Neural progenitor cell (in vitro differentiated cells): ENCODE results near the gene GBX2. TPM values are rescaled to one million over a fixed set of nuclear protein-coding genes. Genes with fewer than 3 reads are reported as not detected.
"Not testable (repeated sequence)": the region's sequence is repeated elsewhere in the genome, so short reads cannot be mapped to it uniquely, and the experiment has no call there.

Source experiments
- DNase-seq: peaks from one replicate; pipeline ENCODE4 v3.0.0-alpha.2; 2016; ENCODE audit warnings: low spot score
- H2AFZ ChIP-seq: fragments of 200-600 bp; sonication (generic); replicated peaks from 2 replicates; pipeline ENCODE4 v1.6.1; 2016; ENCODE audit warnings: antibody characterized with exemption
- H3F3A ChIP-seq: fragments of 200-600 bp; sonication (generic); 2 replicates; pipeline ENCODE4 v1.6.1; 2016; ENCODE audit warnings: antibody characterized with exemption, low read depth
- H3K27ac ChIP-seq: fragments of 200-600 bp; sonication (generic); 2 replicates; pipeline ENCODE4 v1.5.1; 2016; ENCODE audit warnings: mild to moderate bottlenecking
- H3K27me3 ChIP-seq: fragments of 200-600 bp; sonication (generic); 2 replicates; pipeline ENCODE4 v1.6.1; 2016; ENCODE audit warnings: mild to moderate bottlenecking, moderate library complexity
- H3K36me3 ChIP-seq: fragments of 200-600 bp; sonication (generic); 2 replicates; pipeline ENCODE4 v1.5.1; 2016
- H3K4me1 ChIP-seq: fragments of 200-600 bp; sonication (generic); 2 replicates; pipeline ENCODE4 v1.6.1; 2016; ENCODE audit warnings: mixed run types
- H3K4me2 ChIP-seq: fragments of 200-600 bp; sonication (generic); 2 replicates; pipeline ENCODE4 v1.6.1; 2016
- H3K4me3 ChIP-seq: fragments of 200-600 bp; sonication (generic); 2 replicates; pipeline ENCODE4 v1.5.1; 2016
- H3K79me2 ChIP-seq: fragments of 200-600 bp; sonication (generic); 2 replicates; pipeline ENCODE4 v1.6.1; 2016; ENCODE audit warnings: low read depth
- H3K9ac ChIP-seq: fragments of 200-600 bp; sonication (generic); 2 replicates; pipeline ENCODE4 v1.6.1; 2016
- H3K9me3 ChIP-seq: fragments of 200-600 bp; sonication (generic); 2 replicates; pipeline ENCODE4 v1.5.1; 2016; ENCODE audit warnings: low read depth
- H4K20me1 ChIP-seq: fragments of 200-600 bp; sonication (generic); 2 replicates; pipeline ENCODE4 v1.6.1; 2016; ENCODE audit warnings: low read depth
- H3K27ac Mint-ChIP-seq: 3 replicates; pipeline ENCODE4 v1.8.0; 2021; ENCODE audit warnings: mixed read lengths
- H3K27me3 Mint-ChIP-seq: 2 replicates; pipeline ENCODE4 v1.8.0; 2022; ENCODE audit warnings: low read depth, mild to moderate bottlenecking, inconsistent platforms, moderate library complexity, mixed read lengths; ENCODE audit not compliant: insufficient read depth
- H3K36me3 Mint-ChIP-seq: 3 replicates; pipeline ENCODE4 v1.8.0; 2021; ENCODE audit warnings: mixed read lengths
- H3K4me1 Mint-ChIP-seq: 3 replicates; pipeline ENCODE4 v1.8.0; 2021; ENCODE audit warnings: mixed read lengths
- H3K4me3 Mint-ChIP-seq: 3 replicates; pipeline ENCODE4 v1.8.0; 2021; ENCODE audit warnings: mild to moderate bottlenecking, moderate library complexity, mixed read lengths
- H3K9me3 Mint-ChIP-seq: 3 replicates; pipeline ENCODE4 v1.8.0; 2020; ENCODE audit warnings: mixed read lengths
- CTCF ChIP-seq: fragments of 200-600 bp; sonication (generic); IDR thresholded peaks from 2 replicates; pipeline ENCODE4 v1.5.1; 2017; ENCODE audit warnings: antibody characterized with exemption, mild to moderate bottlenecking
- EZH2 ChIP-seq: fragments of 200-600 bp; sonication (generic); IDR thresholded peaks from 2 replicates; pipeline ENCODE4 v1.6.1; 2017; ENCODE audit warnings: antibody characterized with exemption, mild to moderate bottlenecking, moderate library complexity
- EZH2phosphoT487 ChIP-seq: fragments of 200-600 bp; sonication (generic); IDR thresholded peaks from 2 replicates; pipeline ENCODE4 v1.6.1; 2017; ENCODE audit warnings: antibody characterized with exemption
- total RNA-seq: library from RNA; depleted of rRNA; stranded (reverse); fragments of >200 nt; gene quantifications from 2 replicates; pipeline ENCODE4 v1.2.3, GENCODE V29; 2015; ENCODE audit warnings: low replicate concordance

The GBX2 gene
- total RNA-seq, 1 donor from 2014 or later: not detected

DNA sequence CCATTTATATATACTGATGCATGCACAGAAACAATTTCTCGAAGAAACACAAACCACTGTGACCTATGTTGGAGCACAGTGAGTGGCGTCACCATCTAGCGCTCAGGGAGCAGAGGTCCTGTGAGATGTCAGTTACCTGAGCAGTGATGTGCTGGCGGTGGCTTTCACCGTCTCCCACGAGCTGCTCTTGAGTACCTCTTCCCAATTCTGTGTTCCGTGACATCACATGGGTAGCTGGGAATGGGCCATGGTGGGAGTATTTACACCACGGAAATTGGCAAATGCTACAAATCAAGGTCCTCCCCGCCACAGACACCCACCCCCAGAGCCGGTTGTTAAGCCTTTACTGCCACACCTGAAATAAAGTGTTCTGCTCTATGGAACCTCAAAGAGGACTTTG is 24.4 kb downstream of the GBX2 start:
- H3K27me3 Mint-ChIP-seq: peaks cover 3% of the 10 kb centered on the region
- peaks cover 6% of the 10 kb centered on the region for H3K9me3 Mint-ChIP-seq
- peaks cover 56% of the 10 kb centered on the region for H3K27me3 ChIP-seq

GRCh38 chr2:236141616-236142015 is 26.6 kb downstream of the GBX2 start:
- not testable (repeated sequence) for H3K27me3 Mint-ChIP-seq, H3K4me2 ChIP-seq, H3F3A ChIP-seq, H3K4me3 ChIP-seq, H4K20me1 ChIP-seq, H2AFZ ChIP-seq, H3K9me3 ChIP-seq, H3K9me3 Mint-ChIP-seq, H3K79me2 ChIP-seq, H3K27ac ChIP-seq, H3K27ac Mint-ChIP-seq, H3K36me3 Mint-ChIP-seq, H3K9ac ChIP-seq, H3K36me3 ChIP-seq, H3K4me1 ChIP-seq, DNase-seq, H3K4me3 Mint-ChIP-seq
- peaks cover 42% of the 10 kb centered on the region for H3K27me3 ChIP-seq
- H3K4me1 Mint-ChIP-seq: peaks cover 16% of the 10 kb centered on the region

More for the DNA sequence above, 24.4 kb downstream of the GBX2 start:
- no peak overlapping the region for H3K9ac ChIP-seq
- no peaks in the 10 kb centered on the region for H4K20me1 ChIP-seq
- no peak overlapping the region for H3K4me2 ChIP-seq
- H2AFZ ChIP-seq: no peak overlapping the region
- Mint-ChIP-seq H3K27ac (no peak overlapping the region), H3K4me3 (no peak overlapping the region), H3K4me1 (peaks cover 16% of the 10 kb centered on the region), H3K36me3 (peaks cover 2% of the 10 kb centered on the region)
- no peaks in the 10 kb centered on the region for H3K9me3 ChIP-seq
- DNase-seq: no peak
- H3F3A ChIP-seq: peaks cover 5% of the 10 kb centered on the region
- no peak overlapping the region for H3K27ac ChIP-seq
- H3K36me3 ChIP-seq: no peaks in the 10 kb centered on the region
- H3K4me1 ChIP-seq: peaks cover 7% of the 10 kb centered on the region
- no peak overlapping the region for H3K4me3 ChIP-seq
- TF ChIP-seq EZH2 (no peak), EZH2phosphoT487 (no peak), CTCF (no peak)
- H3K79me2 ChIP-seq: no peaks in the 10 kb centered on the region

- peaks cover 3% of the 10 kb centered on the region for H3K9me3 Mint-ChIP-seq
- H3K36me3 ChIP-seq: no peaks in the 10 kb centered on the region
- no peak overlapping the region for H3K4me3 Mint-ChIP-seq
- peaks cover 7% of the 10 kb centered on the region for H3K36me3 Mint-ChIP-seq
- no peaks in the 10 kb centered on the region for H3K79me2 ChIP-seq
- no peak for DNase-seq
- TF ChIP-seq EZH2 (no peak), CTCF (no peak), EZH2phosphoT487 (no peak)
- no peaks in the 10 kb centered on the region for H3K27me3 Mint-ChIP-seq
- no peak overlapping the region for H3K9ac ChIP-seq
- H3K4me1 ChIP-seq: no peaks in the 10 kb centered on the region
- H3K4me1 Mint-ChIP-seq: peaks cover 6% of the 10 kb centered on the region
- no peaks in the 10 kb centered on the region for H3F3A ChIP-seq
- no peak overlapping the region for H3K27ac ChIP-seq
- H3K4me2 ChIP-seq: no peak overlapping the region
- no peak overlapping the region for H2AFZ ChIP-seq
- no peaks in the 10 kb centered on the region for H3K9me3 ChIP-seq
- no peaks in the 10 kb centered on the region for H4K20me1 ChIP-seq
- no peak overlapping the region for H3K4me3 ChIP-seq
- no peak overlapping the region for H3K27ac Mint-ChIP-seq
- no peaks in the 10 kb centered on the region for H3K27me3 ChIP-seq
Measured at GRCh38 chr2:236137066-236137465, 31.1 kb downstream of the GBX2 start.

GRCh38 chr2:236136538-236136937 is 31.6 kb downstream of the GBX2 start:
- no peak overlapping the region for H3K9ac ChIP-seq
- no peaks in the 10 kb centered on the region for H3K9me3 ChIP-seq
- H3K79me2 ChIP-seq: no peaks in the 10 kb centered on the region
- no peaks in the 10 kb centered on the region for H3F3A ChIP-seq
- Mint-ChIP-seq H3K4me3 (no peak overlapping the region), H3K4me1 (peaks cover 5% of the 10 kb centered on the region), H3K27me3 (no peaks in the 10 kb centered on the region), H3K9me3 (peaks cover 2% of the 10 kb centered on the region), H3K36me3 (peaks cover 10% of the 10 kb centered on the region), H3K27ac (no peak overlapping the region)
- no peak overlapping the region for H2AFZ ChIP-seq
- no peaks in the 10 kb centered on the region for H3K4me1 ChIP-seq
- H4K20me1 ChIP-seq: no peaks in the 10 kb centered on the region
- TF ChIP-seq CTCF (no peak), EZH2 (no peak), EZH2phosphoT487 (no peak)
- no peak overlapping the region for H3K4me2 ChIP-seq
- no peak overlapping the region for H3K4me3 ChIP-seq
- H3K36me3 ChIP-seq: no peaks in the 10 kb centered on the region
- H3K27me3 ChIP-seq: no peaks in the 10 kb centered on the region
- no peak overlapping the region for H3K27ac ChIP-seq
- no peak for DNase-seq
